HG02840 (cell line): ENCODE data around the gene KRTAP5-4.
"Not testable (repeated sequence)": the region's sequence is repeated elsewhere in the genome, so short reads cannot be mapped to it uniquely, and the experiment has no call there.

Experiments
- ATAC-seq: cut with Tn5 transposase; IDR thresholded peaks from one replicate; pipeline ENCODE4 v1.9.1; 2021; ENCODE audit warnings: mild to moderate bottlenecking, moderate library complexity, moderate number of reproducible peaks; ENCODE audit not compliant: unreplicated experiment, low FRiP score

The KRTAP5-4 gene

DNA sequence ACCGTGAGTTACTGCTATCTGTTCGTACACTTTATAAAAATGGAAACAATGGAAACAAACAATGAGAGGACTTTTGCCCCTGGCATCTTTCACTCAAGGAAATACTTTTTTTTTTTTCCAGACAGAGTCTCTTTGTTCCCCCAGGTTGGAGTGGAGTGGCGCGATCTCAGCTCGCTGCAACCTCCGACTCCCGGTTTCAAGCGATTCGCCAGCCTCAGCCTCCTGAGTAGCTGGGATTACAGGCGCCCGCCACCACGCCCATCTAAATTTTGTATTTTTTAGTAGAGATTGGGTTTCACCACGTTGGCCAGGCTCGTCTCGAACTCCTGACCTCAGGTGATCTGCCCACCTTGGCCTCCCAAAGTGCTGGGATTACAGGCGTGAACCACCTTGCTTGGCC lies 46.2 kb downstream of the KRTAP5-4 start:
- not testable (repeated sequence) for ATAC-seq

DNA sequence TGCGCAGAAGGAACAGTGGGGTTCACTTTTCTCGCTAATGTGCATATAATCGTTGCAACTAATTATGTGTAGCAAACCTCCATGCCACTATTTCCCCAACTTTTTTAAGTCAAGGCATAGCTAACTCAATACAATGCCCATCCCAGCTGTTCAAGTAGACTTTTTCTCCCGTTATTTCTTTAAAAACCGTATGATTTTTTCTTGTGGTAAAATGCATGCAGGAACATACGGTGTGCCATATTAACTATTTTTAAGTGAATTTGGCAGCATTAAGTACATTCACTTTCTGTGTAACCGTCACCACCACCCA lies 47.0 kb downstream of the KRTAP5-4 start:
- no peak for ATAC-seq

DNA sequence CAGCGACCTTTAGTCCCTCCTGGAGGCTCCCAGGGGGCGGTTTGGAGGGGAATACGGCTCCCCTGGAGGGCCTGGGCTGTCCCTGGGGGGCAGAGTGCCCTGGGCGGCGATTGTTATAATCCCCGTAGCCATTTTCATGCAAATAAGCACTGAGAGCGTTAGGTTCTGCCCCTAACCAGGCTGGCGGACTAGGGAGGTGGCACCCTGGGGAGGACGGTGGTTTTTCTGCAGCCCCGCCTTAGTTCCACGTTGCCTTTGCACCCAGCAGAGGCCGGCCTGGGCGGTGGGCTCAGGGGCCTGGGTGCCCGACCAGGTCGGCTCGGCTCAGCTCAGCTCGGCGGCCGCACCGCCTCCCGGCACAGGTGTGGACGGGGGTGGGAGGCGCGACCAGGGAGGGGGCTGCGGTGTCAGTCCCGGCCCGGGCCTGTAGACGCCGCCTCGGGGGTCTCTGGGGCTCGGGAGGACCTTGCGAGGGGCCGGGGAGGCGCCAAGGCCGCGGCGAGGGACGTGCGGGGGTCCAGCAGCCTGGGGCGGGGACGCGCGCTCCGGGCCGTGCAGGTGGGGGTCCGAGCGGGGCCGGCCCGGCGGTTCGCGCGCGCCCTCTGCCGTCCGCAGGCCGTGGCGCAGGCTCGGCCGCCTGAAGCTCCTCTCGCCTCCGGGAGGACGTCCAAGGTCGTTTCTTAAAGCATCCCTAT lies 47.6 kb downstream of the KRTAP5-4 start:
- no peak for ATAC-seq

DNA sequence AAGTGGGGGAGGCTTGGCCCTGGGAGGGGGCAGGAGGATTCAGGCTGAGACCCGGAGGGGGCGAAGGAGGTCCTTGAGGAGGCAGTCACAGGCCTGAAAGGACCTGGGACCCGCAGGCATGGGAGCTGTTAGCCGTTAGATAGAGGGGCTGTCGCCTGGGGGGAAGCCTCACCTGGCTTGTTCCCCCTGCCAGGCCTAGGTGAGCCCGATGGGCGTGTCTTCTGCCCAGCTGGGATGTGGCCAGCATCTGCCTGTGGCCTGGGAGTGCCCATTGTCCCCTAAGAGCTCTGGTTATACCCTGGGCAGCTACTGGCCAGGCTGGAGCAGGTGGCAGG lies 48.1 kb downstream of the KRTAP5-4 start:
- ATAC-seq = no peak

DNA sequence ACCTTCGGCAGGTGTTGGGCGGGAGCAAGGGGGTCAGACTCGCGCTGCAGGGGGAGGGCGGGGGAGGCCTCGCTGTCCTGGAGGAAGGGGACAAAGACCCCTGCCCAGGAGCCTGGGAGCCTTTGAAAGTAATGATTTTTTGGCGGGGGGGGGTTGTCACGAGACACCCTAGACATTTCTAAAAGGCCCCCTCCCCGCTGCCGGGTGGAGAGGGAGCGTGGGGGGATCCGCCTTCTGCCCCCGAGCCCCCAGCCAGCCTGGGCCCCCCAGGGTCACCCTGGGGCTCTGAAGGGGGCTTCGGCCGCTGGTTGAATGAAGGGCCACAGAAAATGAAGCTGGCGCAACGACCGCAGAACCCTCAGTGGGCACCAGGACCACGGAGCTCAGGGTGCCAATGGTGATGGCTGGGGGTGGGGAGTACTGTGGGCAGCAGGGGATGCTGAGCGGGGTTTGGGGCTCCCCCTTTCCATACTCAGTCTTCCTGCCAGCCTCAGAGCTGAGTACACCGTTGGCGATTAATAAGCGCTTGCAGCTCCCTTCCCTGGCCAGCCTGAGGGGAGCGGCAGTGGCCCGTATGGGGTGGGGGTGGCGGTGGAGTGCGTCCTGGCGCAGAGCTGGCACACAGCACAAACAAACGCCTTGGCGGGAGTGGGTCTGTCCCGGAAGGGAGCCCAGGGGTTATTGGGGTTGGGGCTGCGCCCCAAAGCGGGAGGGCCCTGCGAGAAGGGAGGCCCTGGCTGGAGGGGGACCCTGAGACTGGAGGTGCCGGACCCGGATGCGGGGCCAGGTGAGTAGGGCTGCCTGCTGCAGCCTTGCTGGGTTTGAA lies 48.6 kb downstream of the KRTAP5-4 start:
- ATAC-seq = no peak

DNA sequence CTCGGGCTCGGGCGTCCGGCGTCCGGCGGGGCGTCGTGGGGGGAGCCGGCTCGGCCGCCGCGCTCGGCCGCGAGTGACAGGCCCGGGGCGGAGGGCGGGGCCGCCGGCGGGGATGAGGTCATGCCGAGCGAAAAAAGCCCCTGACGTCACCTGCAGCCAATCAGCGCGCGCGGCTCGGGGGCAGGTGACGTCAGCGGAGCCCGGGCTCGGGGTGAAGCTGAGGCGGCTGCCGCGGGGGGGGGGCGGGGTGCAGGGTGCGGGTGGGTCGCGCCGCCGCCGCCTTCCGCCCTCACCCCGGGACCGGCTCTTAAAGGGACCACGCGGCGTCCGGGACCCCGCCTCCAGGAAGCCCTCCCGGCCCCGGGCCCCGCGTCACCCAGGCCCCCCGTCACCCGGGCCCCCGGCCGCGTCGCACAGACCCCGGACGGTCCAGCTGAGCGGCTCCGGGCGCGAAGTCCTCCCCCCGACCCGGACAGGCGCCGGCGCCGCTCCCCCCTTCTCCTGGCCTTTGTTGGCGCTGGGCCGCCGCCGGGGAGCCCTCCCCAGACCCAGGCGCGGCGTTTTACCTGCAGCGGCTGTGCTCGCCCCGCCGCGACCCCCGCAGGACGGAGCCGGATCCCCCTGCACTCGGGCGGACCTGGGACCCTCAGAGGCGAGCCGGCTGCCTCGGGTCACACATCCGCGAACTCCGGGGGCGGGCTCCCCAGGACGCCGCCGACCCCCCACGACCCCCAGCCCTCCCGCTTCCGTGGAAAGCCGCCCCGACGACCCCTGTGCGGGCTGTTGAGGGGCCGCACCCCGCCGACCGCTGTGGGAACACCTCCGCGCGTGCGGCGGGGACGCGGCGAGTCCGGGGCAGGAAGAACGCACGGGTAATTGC lies 49.5 kb downstream of the KRTAP5-4 start, which contains the start of gene DUSP8:
Gene DUSP8, minus strand, starts transcription at position 75 of the 880 bp plus-strand sequence. CDS start 6,445 bp downstream, outside the sequence.
- no peak for ATAC-seq

DNA sequence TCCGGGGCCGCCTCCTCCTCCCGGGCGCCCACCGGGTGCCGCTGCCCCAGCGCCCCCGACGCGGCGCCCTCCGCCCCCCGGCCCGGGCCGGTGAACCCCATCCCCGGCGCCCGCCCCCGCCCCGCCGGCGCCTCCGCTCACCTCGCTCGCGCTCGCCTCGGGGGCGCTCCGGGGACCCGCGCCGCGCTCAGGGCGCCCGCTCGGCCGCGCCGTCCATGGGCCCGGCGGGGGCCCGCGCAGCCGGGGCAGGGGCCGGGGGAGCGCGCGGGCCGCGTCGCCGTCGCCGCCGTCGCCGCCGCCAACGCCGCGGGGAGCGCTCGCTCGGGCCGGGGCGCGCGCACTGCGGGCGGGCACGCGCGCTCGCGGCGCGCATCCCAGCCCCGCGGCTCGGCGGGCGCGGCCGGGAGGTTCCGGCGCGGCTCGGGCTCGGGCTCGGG lies 50.2 kb downstream of the KRTAP5-4 start:
- no peak for ATAC-seq
